ENCODE data around the gene RXRA.

Gene RXRA

DNA sequence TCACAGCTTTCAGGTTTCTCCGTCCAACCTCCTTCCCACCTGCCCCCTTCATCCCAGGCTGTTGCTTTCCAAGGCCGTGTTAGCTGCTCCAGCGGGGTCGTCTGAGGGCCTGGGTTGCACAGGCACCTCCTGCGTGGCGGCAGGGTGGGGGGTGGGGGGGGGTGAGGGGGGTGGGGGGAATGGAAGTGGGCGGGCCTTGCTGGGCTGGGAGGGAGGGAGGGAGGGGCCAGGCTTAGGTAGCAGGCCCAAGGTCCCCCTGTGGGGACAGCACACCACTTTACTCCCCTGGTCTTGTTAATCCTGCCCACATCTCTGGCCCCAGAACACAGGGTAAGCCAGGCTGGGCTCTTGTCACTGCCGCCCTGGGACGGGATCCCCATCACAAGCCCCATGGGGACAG lies 99.1 kb downstream of the RXRA start:
- Histone ChIP-seq H3K27ac (ENCODE audit: low read depth, low read length, poor library complexity, severe bottlenecking) (no peak overlapping the region), H3K9me3 (ENCODE audit: low read length) (no peaks in the 10 kb centered on the region), H3K4me1 (ENCODE audit: insufficient read depth, low read length, severe bottlenecking) (no peaks in the 10 kb centered on the region), H2AFZ (ENCODE audit: low read length) (no peak overlapping the region), H3K79me2 (ENCODE audit: insufficient read depth, low read length) (no peaks in the 10 kb centered on the region), H3K9ac (ENCODE audit: low read length) (no peak overlapping the region), H3K36me3 (ENCODE audit: insufficient read depth, low read length) (no peaks in the 10 kb centered on the region), H3F3A (ENCODE audit: insufficient read depth, low read length) (no peaks in the 10 kb centered on the region), H3K4me3 (ENCODE audit: low read depth, low read length, poor library complexity, severe bottlenecking) (no peak overlapping the region), H3K27me3 (ENCODE audit: insufficient read depth, low read length) (no peaks in the 10 kb centered on the region; the same call in 1 of the 2 replicates), H3K4me2 (ENCODE audit: low read length) (no peak overlapping the region), H3K9me2 (ENCODE audit: low read depth, low read length) (no peaks in the 10 kb centered on the region), H4K20me1 (ENCODE audit: insufficient read depth, low read length) (no peaks in the 10 kb centered on the region)
- TF ChIP-seq, protein P1, sequence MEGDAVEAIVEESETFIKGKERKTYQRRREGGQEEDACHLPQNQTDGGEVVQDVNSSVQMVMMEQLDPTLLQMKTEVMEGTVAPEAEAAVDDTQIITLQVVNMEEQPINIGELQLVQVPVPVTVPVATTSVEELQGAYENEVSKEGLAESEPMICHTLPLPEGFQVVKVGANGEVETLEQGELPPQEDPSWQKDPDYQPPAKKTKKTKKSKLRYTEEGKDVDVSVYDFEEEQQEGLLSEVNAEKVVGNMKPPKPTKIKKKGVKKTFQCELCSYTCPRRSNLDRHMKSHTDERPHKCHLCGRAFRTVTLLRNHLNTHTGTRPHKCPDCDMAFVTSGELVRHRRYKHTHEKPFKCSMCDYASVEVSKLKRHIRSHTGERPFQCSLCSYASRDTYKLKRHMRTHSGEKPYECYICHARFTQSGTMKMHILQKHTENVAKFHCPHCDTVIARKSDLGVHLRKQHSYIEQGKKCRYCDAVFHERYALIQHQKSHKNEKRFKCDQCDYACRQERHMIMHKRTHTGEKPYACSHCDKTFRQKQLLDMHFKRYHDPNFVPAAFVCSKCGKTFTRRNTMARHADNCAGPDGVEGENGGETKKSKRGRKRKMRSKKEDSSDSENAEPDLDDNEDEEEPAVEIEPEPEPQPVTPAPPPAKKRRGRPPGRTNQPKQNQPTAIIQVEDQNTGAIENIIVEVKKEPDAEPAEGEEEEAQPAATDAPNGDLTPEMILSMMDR (IDR thresholded peaks at IDR 0.05; ENCODE audit: low read length): no peak
- no peak for TF ChIP-seq EZH2 (IDR thresholded peaks at IDR 0.05; ENCODE audit: borderline replicate concordance, low read length)

- no peak for TF ChIP-seq EZH2 (IDR thresholded peaks at IDR 0.05; ENCODE audit: borderline replicate concordance, low read length)
- TF ChIP-seq, protein P1 (IDR thresholded peaks at IDR 0.05; ENCODE audit: low read length): no peak
- Histone ChIP-seq H3K4me1 (ENCODE audit: insufficient read depth, low read length, severe bottlenecking) (no peaks in the 10 kb centered on the region), H3K27ac (ENCODE audit: low read depth, low read length, poor library complexity, severe bottlenecking) (no peak overlapping the region)
Measured at GRCh38 chr9:134425812-134426211, 99.6 kb downstream of the RXRA start.

DNA sequence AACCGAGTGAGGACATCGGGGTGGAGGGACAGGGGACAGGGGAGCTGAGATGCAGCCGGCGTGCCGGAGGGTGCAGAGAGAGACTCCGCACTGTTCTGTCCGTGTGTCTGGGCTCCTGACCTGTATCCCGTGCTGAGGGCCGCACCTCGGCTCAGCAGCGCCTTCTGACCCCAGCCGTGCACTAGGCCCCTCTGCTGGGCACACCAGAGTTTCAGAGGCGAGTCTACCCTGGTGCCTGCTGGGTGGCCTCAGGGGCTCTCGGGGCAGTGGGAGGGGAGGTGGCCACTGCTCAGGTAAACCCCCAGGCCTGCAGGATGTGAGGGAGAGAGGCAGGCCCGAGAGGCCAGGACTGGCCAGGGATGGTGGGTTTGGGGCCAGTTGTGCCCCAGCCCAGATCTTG lies 100.2 kb downstream of the RXRA start:
- no peak overlapping the region for H2AFZ ChIP-seq (ENCODE audit: low read length)
- H3K36me3 ChIP-seq (ENCODE audit: insufficient read depth, low read length): no peaks in the 10 kb centered on the region
- H3K4me3 ChIP-seq (ENCODE audit: low read depth, low read length, poor library complexity, severe bottlenecking): no peak overlapping the region
- no peak overlapping the region for H3K4me2 ChIP-seq (ENCODE audit: low read length)
- H3K27ac ChIP-seq (ENCODE audit: low read depth, low read length, poor library complexity, severe bottlenecking): no peak overlapping the region
- H4K20me1 ChIP-seq (ENCODE audit: insufficient read depth, low read length): no peaks in the 10 kb centered on the region
- no peaks in the 10 kb centered on the region for H3F3A ChIP-seq (ENCODE audit: insufficient read depth, low read length)
- H3K4me1 ChIP-seq (ENCODE audit: insufficient read depth, low read length, severe bottlenecking): no peaks in the 10 kb centered on the region
- H3K9me3 ChIP-seq (ENCODE audit: low read length): no peaks in the 10 kb centered on the region
- no peak for TF ChIP-seq EZH2 (IDR thresholded peaks at IDR 0.05; ENCODE audit: borderline replicate concordance, low read length)
- TF ChIP-seq, protein P1 (IDR thresholded peaks at IDR 0.05; ENCODE audit: low read length): no peak
- no peaks in the 10 kb centered on the region for H3K9me2 ChIP-seq (ENCODE audit: low read depth, low read length)
- peaks cover 3% of the 10 kb centered on the region; the same call in 1 of the 2 replicates for H3K27me3 ChIP-seq (ENCODE audit: insufficient read depth, low read length)
- H3K79me2 ChIP-seq (ENCODE audit: insufficient read depth, low read length): no peaks in the 10 kb centered on the region
- H3K9ac ChIP-seq (ENCODE audit: low read length): no peak overlapping the region

More at GRCh38 chr9:134425812-134426211, 99.6 kb downstream of the RXRA start:
- Histone ChIP-seq H3K9me3 (ENCODE audit: low read length) (no peaks in the 10 kb centered on the region), H4K20me1 (ENCODE audit: insufficient read depth, low read length) (no peaks in the 10 kb centered on the region), H3K4me2 (ENCODE audit: low read length) (no peak overlapping the region), H3F3A (ENCODE audit: insufficient read depth, low read length) (no peaks in the 10 kb centered on the region), H3K79me2 (ENCODE audit: insufficient read depth, low read length) (no peaks in the 10 kb centered on the region), H3K9me2 (ENCODE audit: low read depth, low read length) (no peaks in the 10 kb centered on the region), H3K9ac (ENCODE audit: low read length) (no peak overlapping the region), H3K4me3 (ENCODE audit: low read depth, low read length, poor library complexity, severe bottlenecking) (no peak overlapping the region), H3K27me3 (ENCODE audit: insufficient read depth, low read length) (no peaks in the 10 kb centered on the region; the same call in 1 of the 2 replicates), H3K36me3 (ENCODE audit: insufficient read depth, low read length) (no peaks in the 10 kb centered on the region), H2AFZ (ENCODE audit: low read length) (no peak overlapping the region)
